HepG2 (cell line): ENCODE results near the gene FGFR3. TPM values are rescaled to one million over a fixed set of nuclear protein-coding genes. Genes with fewer than 3 reads are reported as not detected.

Source experiments
- ADNP ChIP-seq: sonication (generic); formaldehyde crosslinking; IDR thresholded peaks from 2 replicates; pipeline ENCODE4 v1.4.0; 2020; ENCODE audit warnings: missing genetic modification reagents
- FOXJ3 ChIP-seq: sonication (generic); formaldehyde crosslinking; IDR thresholded peaks from 2 replicates; pipeline ENCODE4 v1.4.0; 2020; ENCODE audit warnings: missing genetic modification reagents, mild to moderate bottlenecking, borderline replicate concordance
- HDAC2 ChIP-seq: sonication (generic); formaldehyde crosslinking; IDR thresholded peaks from 2 replicates; pipeline ENCODE4 v1.4.0; 2020; ENCODE audit warnings: missing genetic modification reagents
- MAFK ChIP-seq, 2 experiments: IDR thresholded peaks in 1 of 2; conservative IDR thresholded peaks in 1 of 2; 2 replicates each; pipeline ENCODE4 v1.6.1; 2011; ENCODE audit warnings: improper control_type of control experiment in 2 of 2, low read length in 2 of 2
- MYNN ChIP-seq: sonication (generic); formaldehyde crosslinking; IDR thresholded peaks from 2 replicates; pipeline ENCODE4 v1.4.0; 2020; ENCODE audit warnings: mild to moderate bottlenecking, low read depth, missing genetic modification reagents
- RAD21 ChIP-seq: fragments of 450-650 bp; formaldehyde crosslinking; IDR thresholded peaks from 2 replicates; pipeline ENCODE4 v1.5.0; 2020; ENCODE audit warnings: mild to moderate bottlenecking
- SKI ChIP-seq: fragments of 450-650 bp; IDR thresholded peaks from one replicate; pipeline ENCODE4 v1.6.1; 2018; ENCODE audit warnings: mild to moderate bottlenecking; ENCODE audit not compliant: partially characterized antibody
- SRSF4 ChIP-seq: fragments of 200-400 bp; formaldehyde crosslinking; IDR thresholded peaks from one replicate; pipeline ENCODE4 v1.6.1; 2018; ENCODE audit warnings: mild to moderate bottlenecking, low read depth, low read length, moderate library complexity; ENCODE audit not compliant: poor library complexity, severe bottlenecking
- STAG1 ChIP-seq: sonication (generic); formaldehyde crosslinking; IDR thresholded peaks from 2 replicates; pipeline ENCODE4 v1.4.0; 2020; ENCODE audit warnings: missing genetic modification reagents
- TP53 ChIP-seq: sonication (generic); formaldehyde crosslinking; conservative IDR thresholded peaks from 2 replicates; pipeline ENCODE4 v1.4.0; 2020; ENCODE audit warnings: missing genetic modification reagents
- ZBTB25 ChIP-seq: IDR thresholded peaks from 2 replicates; pipeline ENCODE4 v1.6.1; 2018; ENCODE audit warnings: missing genetic modification reagents
- ZNF205 ChIP-seq: IDR thresholded peaks from 2 replicates; pipeline ENCODE4 v1.6.1; 2018; ENCODE audit warnings: missing biosample characterization, missing genetic modification reagents
- ZNF326 ChIP-seq: sonication (generic); formaldehyde crosslinking; IDR thresholded peaks from 2 replicates; pipeline ENCODE4 v1.4.0; 2020; ENCODE audit warnings: missing genetic modification reagents, borderline replicate concordance
- ZNF460 ChIP-seq: sonication (generic); formaldehyde crosslinking; IDR thresholded peaks from 2 replicates; pipeline ENCODE4 v1.5.1; 2020; ENCODE audit warnings: missing genetic modification reagents, mild to moderate bottlenecking, borderline replicate concordance
- ZNF501 ChIP-seq: sonication (generic); formaldehyde crosslinking; IDR thresholded peaks from 2 replicates; pipeline ENCODE4 v1.5.1; 2020; ENCODE audit warnings: mild to moderate bottlenecking, moderate library complexity, missing genetic modification reagents
- ZNF580 ChIP-seq: IDR thresholded peaks from 2 replicates; pipeline ENCODE4 v1.6.1; 2016; ENCODE audit warnings: low read depth, borderline replicate concordance
- ZNF652 ChIP-seq: IDR thresholded peaks from 2 replicates; pipeline ENCODE4 v1.6.1; 2016; ENCODE audit warnings: low read depth, borderline replicate concordance
- ZSCAN21 ChIP-seq: sonication (generic); formaldehyde crosslinking; IDR thresholded peaks from 2 replicates; pipeline ENCODE4 v1.8.0; 2022; ENCODE audit warnings: mild to moderate bottlenecking, missing genetic modification reagents, moderate library complexity, borderline replicate concordance
- polyA plus RNA-seq, 8 experiments: library from polyadenylated mRNA; depleted of rRNA in 3 of 8; stranded (reverse) in 7 of 8; unstranded in 1 of 8; fragments of >200 nt; fragmentation: Illumina TruSeq in 4 of 8; extraction: Trizol in 4 of 8; gene quantifications; 2 replicates each; pipeline versions ENCODE4 v1.2.1 to v1.2.3, GENCODE V29; 2011 to 2016; ENCODE audit warnings: low read depth in 4 of 8, missing spikeins in 1 of 8, mixed read lengths in 1 of 8; ENCODE audit not compliant: insufficient read depth in 1 of 8
- total RNA-seq, 5 experiments: library from RNA; depleted of rRNA; stranded (reverse); fragments of >200 nt; fragmentation: Illumina TruSeq; extraction: Trizol; gene quantifications; 2 replicates each; pipeline ENCODE4 v1.2.3, GENCODE V29; 2016; ENCODE audit warnings: low read depth in 1 of 5
- TF ChIP-seq, protein P1 (sequence below): IDR thresholded peaks from 2 replicates; pipeline ENCODE4 v1.6.1; 2016
- TF ChIP-seq, protein P2 (sequence below): sonication (generic); formaldehyde crosslinking; IDR thresholded peaks from 2 replicates; pipeline ENCODE4 v1.4.0; 2020; ENCODE audit warnings: missing genetic modification reagents, mild to moderate bottlenecking, borderline replicate concordance

FGFR3 gene
- total and polyA plus RNA-seq, 2 of the 13 experiments (the other 11 are each of a cell fraction or from before 2014, with no cell fraction given), result 103 to 109 TPM

GRCh38 chr4:1795299-1796195, 2.5 kb downstream of the FGFR3 start (continued):
- TF ChIP-seq SRSF4, result no peak
- peak; percentile 72; the same call in 1 of the 2 replicates for TF ChIP-seq TP53 (CRISPR knock-in tag)
- no peak for TF ChIP-seq ZNF326
- TF ChIP-seq MYNN, result no peak
- TF ChIP-seq ZSCAN21 (CRISPR knock-in tag), result peak; percentile 71
- TF ChIP-seq ZBTB25 (CRISPR knock-in tag), result peak; percentile 73
- no peak; the same call in 1 of the 2 replicates for TF ChIP-seq ZNF460 (CRISPR knock-in tag)
- TF ChIP-seq, protein P1, sequence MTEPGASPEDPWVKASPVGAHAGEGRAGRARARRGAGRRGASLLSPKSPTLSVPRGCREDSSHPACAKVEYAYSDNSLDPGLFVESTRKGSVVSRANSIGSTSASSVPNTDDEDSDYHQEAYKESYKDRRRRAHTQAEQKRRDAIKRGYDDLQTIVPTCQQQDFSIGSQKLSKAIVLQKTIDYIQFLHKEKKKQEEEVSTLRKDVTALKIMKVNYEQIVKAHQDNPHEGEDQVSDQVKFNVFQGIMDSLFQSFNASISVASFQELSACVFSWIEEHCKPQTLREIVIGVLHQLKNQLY, result peak; percentile 81
- peak; percentile 61 for TF ChIP-seq ZNF501 (CRISPR knock-in tag)
- TF ChIP-seq SKI, result peak; percentile 43
- TF ChIP-seq RAD21 (CRISPR knock-in tag), result peak; percentile 70
- no peak for TF ChIP-seq ADNP (CRISPR knock-in tag)
- peak; percentile 57; the same call in 1 of the 2 replicates for TF ChIP-seq FOXJ3 (CRISPR knock-in tag)
- peak; percentile 89 for TF ChIP-seq HDAC2 (CRISPR knock-in tag)
- TF ChIP-seq MAFK (conservative IDR thresholded peaks at IDR 0.05 in 1 of 2, IDR thresholded peaks at IDR 0.05 in 1 of 2; ENCODE audit: low read length in 2 of 2), result no peak
- TF ChIP-seq, protein P2, sequence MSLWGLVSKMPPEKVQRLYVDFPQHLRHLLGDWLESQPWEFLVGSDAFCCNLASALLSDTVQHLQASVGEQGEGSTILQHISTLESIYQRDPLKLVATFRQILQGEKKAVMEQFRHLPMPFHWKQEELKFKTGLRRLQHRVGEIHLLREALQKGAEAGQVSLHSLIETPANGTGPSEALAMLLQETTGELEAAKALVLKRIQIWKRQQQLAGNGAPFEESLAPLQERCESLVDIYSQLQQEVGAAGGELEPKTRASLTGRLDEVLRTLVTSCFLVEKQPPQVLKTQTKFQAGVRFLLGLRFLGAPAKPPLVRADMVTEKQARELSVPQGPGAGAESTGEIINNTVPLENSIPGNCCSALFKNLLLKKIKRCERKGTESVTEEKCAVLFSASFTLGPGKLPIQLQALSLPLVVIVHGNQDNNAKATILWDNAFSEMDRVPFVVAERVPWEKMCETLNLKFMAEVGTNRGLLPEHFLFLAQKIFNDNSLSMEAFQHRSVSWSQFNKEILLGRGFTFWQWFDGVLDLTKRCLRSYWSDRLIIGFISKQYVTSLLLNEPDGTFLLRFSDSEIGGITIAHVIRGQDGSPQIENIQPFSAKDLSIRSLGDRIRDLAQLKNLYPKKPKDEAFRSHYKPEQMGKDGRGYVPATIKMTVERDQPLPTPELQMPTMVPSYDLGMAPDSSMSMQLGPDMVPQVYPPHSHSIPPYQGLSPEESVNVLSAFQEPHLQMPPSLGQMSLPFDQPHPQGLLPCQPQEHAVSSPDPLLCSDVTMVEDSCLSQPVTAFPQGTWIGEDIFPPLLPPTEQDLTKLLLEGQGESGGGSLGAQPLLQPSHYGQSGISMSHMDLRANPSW (CRISPR knock-in tag), result no peak
- no peak for TF ChIP-seq ZNF652 (CRISPR knock-in tag)
- peak; percentile 73 for TF ChIP-seq ZNF580
- TF ChIP-seq ZNF205, result 0 out of 2 replicates have a peak, but pooled peaks have one; percentile 45
- peak; percentile 17; the same call in 1 of the 2 replicates for TF ChIP-seq STAG1 (CRISPR knock-in tag)
